ENCODE data around the gene HOXC12.

DNA sequence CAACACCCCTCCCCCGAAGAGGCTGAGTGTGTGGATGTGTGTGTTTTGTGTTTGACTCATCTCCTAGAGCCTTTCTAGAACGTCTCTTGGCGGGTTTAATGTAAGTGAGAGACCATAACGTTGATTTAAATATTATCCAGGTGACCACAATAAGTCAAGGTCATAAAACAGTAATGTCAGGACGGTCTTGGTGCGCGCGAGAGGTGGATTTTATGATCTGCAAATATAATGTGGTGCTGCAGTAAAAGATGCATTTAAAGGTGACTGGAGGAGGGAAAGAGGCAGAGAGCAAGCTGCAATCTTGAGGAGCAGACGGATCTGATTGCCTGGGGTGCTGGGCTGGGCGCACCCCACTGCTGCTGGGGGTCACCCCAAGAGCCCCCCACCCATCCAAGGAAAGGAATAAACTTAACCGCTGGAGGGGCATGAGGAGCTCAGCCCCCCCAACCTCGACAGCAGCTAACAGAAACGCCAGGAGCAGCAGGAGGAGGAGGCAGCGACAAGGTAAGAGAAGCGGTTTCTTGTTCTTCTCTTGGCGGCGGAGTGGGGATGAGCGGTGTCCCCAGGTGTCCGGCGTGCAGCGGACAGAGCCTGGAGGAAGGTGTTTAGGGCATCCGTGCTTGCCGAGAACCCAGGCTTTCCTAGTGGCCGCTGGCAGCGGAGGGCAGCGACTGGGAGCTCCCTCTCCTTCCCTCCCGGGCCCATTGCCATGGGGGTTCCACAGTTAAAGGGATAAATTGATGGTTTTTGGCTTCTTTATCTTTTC is 35.8 kb downstream of the HOXC12 start:
- TF ChIP-seq, protein P1, sequence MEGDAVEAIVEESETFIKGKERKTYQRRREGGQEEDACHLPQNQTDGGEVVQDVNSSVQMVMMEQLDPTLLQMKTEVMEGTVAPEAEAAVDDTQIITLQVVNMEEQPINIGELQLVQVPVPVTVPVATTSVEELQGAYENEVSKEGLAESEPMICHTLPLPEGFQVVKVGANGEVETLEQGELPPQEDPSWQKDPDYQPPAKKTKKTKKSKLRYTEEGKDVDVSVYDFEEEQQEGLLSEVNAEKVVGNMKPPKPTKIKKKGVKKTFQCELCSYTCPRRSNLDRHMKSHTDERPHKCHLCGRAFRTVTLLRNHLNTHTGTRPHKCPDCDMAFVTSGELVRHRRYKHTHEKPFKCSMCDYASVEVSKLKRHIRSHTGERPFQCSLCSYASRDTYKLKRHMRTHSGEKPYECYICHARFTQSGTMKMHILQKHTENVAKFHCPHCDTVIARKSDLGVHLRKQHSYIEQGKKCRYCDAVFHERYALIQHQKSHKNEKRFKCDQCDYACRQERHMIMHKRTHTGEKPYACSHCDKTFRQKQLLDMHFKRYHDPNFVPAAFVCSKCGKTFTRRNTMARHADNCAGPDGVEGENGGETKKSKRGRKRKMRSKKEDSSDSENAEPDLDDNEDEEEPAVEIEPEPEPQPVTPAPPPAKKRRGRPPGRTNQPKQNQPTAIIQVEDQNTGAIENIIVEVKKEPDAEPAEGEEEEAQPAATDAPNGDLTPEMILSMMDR (IDR thresholded peaks at IDR 0.05): no peak
- TF ChIP-seq EZH2 (IDR thresholded peaks at IDR 0.05; ENCODE audit: borderline replicate concordance, insufficient read depth, low read depth, low read length, poor library complexity, severe bottlenecking): no peak
